Stimulated activated naive B cell treated with anti-CD40 and anti-IgM and Interleukin-4, amounts not matched to agents 10 μg/mL and 1 μg/mL and 100 μg/mL, for 72 hours (primary cell): ENCODE measurements around the gene TRAPPC11.
A peak's percentile ranks its signal among the peaks of the same experiment; 100 is the strongest.
"Not testable (repeated sequence)": the region's sequence is repeated elsewhere in the genome, so short reads cannot be mapped to it uniquely, and the experiment has no call there.

ENCODE experiments used
- ATAC-seq, 2 donors: fragments of 150-1000 bp; cut with Tn5 transposase; replicated peaks; 2 replicates each; pipeline ENCODE4 v1.10.0; 2021; ENCODE audit warnings: moderate library complexity in 1 of 2
- DNase-seq: peaks from one replicate; pipeline ENCODE4 v3.0.0; 2021
- H3K27ac Mint-ChIP-seq: one replicate; pipeline ENCODE4 v1.8.0; 2022; ENCODE audit warnings: mild to moderate bottlenecking, mixed read lengths
- H3K27me3 Mint-ChIP-seq, 2 donors: one replicate each; pipeline ENCODE4 v1.8.0; 2022; ENCODE audit warnings: mixed read lengths in 2 of 2
- H3K36me3 Mint-ChIP-seq, 2 donors: one replicate each; pipeline ENCODE4 v1.8.0; 2022; ENCODE audit warnings: mixed read lengths in 2 of 2, mild to moderate bottlenecking in 1 of 2
- H3K4me1 Mint-ChIP-seq, 2 donors: one replicate each; pipeline ENCODE4 v1.8.0; 2022; ENCODE audit warnings: mixed read lengths in 2 of 2, mild to moderate bottlenecking in 1 of 2
- H3K4me3 Mint-ChIP-seq, 2 donors: one replicate each; pipeline ENCODE4 v1.8.0; 2022; ENCODE audit warnings: mild to moderate bottlenecking in 2 of 2, mixed read lengths in 2 of 2, moderate library complexity in 1 of 2
- H3K9me3 Mint-ChIP-seq, 2 donors: one replicate each; pipeline ENCODE4 v1.8.0; 2022; ENCODE audit warnings: mixed read lengths in 2 of 2, mild to moderate bottlenecking in 1 of 2

Gene TRAPPC11

GRCh38 chr4:183659029-183659871 is at the start of gene TRAPPC11, which contains the start of gene RWDD4:
TSS of gene TRAPPC11 (plus strand) at chr4:183659293. CDS start at chr4:183663868, 4,575 bp downstream.
TSS of gene RWDD4 (minus strand) at chr4:183659185. CDS start at chr4:183658952, 233 bp downstream.
- H3K4me3 Mint-ChIP-seq = peak within 1 kb of the TSS; percentile 86 to 98
- peaks cover 5 to 15% of the 10 kb centered on the region in 2 donors for H3K36me3 Mint-ChIP-seq
- no peaks in the 10 kb centered on the region for H3K27me3 Mint-ChIP-seq
- H3K4me1 Mint-ChIP-seq = peaks cover 19 to 38% of the 10 kb centered on the region in 2 donors
- ATAC-seq (peak; percentile 99), DNase-seq (peak; percentile 96)
- H3K27ac Mint-ChIP-seq = peak within 1 kb of the TSS; percentile 96
- no peaks in the 10 kb centered on the region for H3K9me3 Mint-ChIP-seq

GRCh38 chr4:183610033-183610432 is 49.1 kb upstream of the TRAPPC11 start:
- H3K36me3 Mint-ChIP-seq = no peaks in the 10 kb centered on the region
- no peak overlapping the region for H3K27ac Mint-ChIP-seq
- H3K9me3 Mint-ChIP-seq = no peaks in the 10 kb centered on the region
- H3K4me3 Mint-ChIP-seq = no peak overlapping the region
- no peaks in the 10 kb centered on the region for H3K4me1 Mint-ChIP-seq
- peaks cover 3 to 28% of the 10 kb centered on the region in 2 donors for H3K27me3 Mint-ChIP-seq
- DNase-seq (no peak), ATAC-seq (no peak)

GRCh38 chr4:183610613-183611012 is 48.5 kb upstream of the TRAPPC11 start:
- Mint-ChIP-seq H3K4me1 (no peaks in the 10 kb centered on the region), H3K27me3 (peaks cover 7 to 31% of the 10 kb centered on the region in 2 donors), H3K9me3 (no peaks in the 10 kb centered on the region), H3K36me3 (no peaks in the 10 kb centered on the region), H3K4me3 (no peak overlapping the region), H3K27ac (no peak overlapping the region)
- DNase-seq (no peak), ATAC-seq (no peak)

GRCh38 chr4:183611210-183611830 is 47.8 kb upstream of the TRAPPC11 start:
- no peaks in the 10 kb centered on the region for H3K9me3 Mint-ChIP-seq
- DNase-seq = no peak
- H3K36me3 Mint-ChIP-seq = no peaks in the 10 kb centered on the region
- H3K4me1 Mint-ChIP-seq = no peaks in the 10 kb centered on the region
- no peak for ATAC-seq
- no peak overlapping the region for H3K4me3 Mint-ChIP-seq
- no peak overlapping the region for H3K27ac Mint-ChIP-seq
- peaks cover 7 to 37% of the 10 kb centered on the region in 2 donors for H3K27me3 Mint-ChIP-seq

GRCh38 chr4:183612329-183613250 is 46.5 kb upstream of the TRAPPC11 start:
- no peaks in the 10 kb centered on the region for H3K9me3 Mint-ChIP-seq

GRCh38 chr4:183617075-183617474 is 42.0 kb upstream of the TRAPPC11 start:
- Mint-ChIP-seq H3K9me3 (no peaks in the 10 kb centered on the region), H3K27ac (no peak overlapping the region), H3K4me1 (peaks cover 0 to 6% of the 10 kb centered on the region in 2 donors), H3K27me3 (peaks cover 16 to 25% of the 10 kb centered on the region in 2 donors), H3K4me3 (no peak overlapping the region), H3K36me3 (no peaks in the 10 kb centered on the region)
- no peak for ATAC-seq
- DNase-seq = no peak

More at GRCh38 chr4:183612329-183613250, 46.5 kb upstream of the TRAPPC11 start:
- ATAC-seq (no peak), DNase-seq (no peak)
- Mint-ChIP-seq H3K27ac (no peak overlapping the region), H3K4me1 (peaks cover 0 to 6% of the 10 kb centered on the region in 2 donors), H3K36me3 (no peaks in the 10 kb centered on the region), H3K27me3 (peaks cover 16 to 30% of the 10 kb centered on the region in 2 donors), H3K4me3 (no peak overlapping the region)

- H3K27me3 Mint-ChIP-seq = peaks cover 16 to 19% of the 10 kb centered on the region in 2 donors
- no peak overlapping the region for H3K27ac Mint-ChIP-seq
- H3K4me1 Mint-ChIP-seq = peaks cover 0 to 6% of the 10 kb centered on the region in 2 donors
- no peak for DNase-seq
- H3K36me3 Mint-ChIP-seq = no peaks in the 10 kb centered on the region
- no peak for ATAC-seq
- H3K9me3 Mint-ChIP-seq = no peaks in the 10 kb centered on the region
- H3K4me3 Mint-ChIP-seq = no peak overlapping the region
These were observed 40.4 kb upstream of the TRAPPC11 start for GRCh38 chr4:183618681-183619080.

- Mint-ChIP-seq H3K36me3 (no peaks in the 10 kb centered on the region), H3K27ac (no peak overlapping the region)
These were observed 38.7 kb upstream of the TRAPPC11 start for GRCh38 chr4:183620421-183620820.

GRCh38 chr4:183621875-183622274 is 37.2 kb upstream of the TRAPPC11 start:
- no peaks in the 10 kb centered on the region for H3K36me3 Mint-ChIP-seq
- DNase-seq (no peak), ATAC-seq (no peak)
- peaks cover 5 to 7% of the 10 kb centered on the region in 2 donors for H3K27me3 Mint-ChIP-seq
- H3K27ac Mint-ChIP-seq = no peak overlapping the region
- H3K4me3 Mint-ChIP-seq = no peak overlapping the region
- no peaks in the 10 kb centered on the region for H3K9me3 Mint-ChIP-seq
- H3K4me1 Mint-ChIP-seq = peaks cover 0 to 6% of the 10 kb centered on the region in 2 donors

More at GRCh38 chr4:183620421-183620820, 38.7 kb upstream of the TRAPPC11 start:
- Mint-ChIP-seq H3K27me3 (peaks cover 9 to 12% of the 10 kb centered on the region in 2 donors), H3K4me1 (peaks cover 0 to 6% of the 10 kb centered on the region in 2 donors), H3K9me3 (no peaks in the 10 kb centered on the region), H3K4me3 (no peak overlapping the region)
- ATAC-seq (no peak), DNase-seq (no peak)

- H3K36me3 Mint-ChIP-seq = no peaks in the 10 kb centered on the region
- peaks cover 0 to 5% of the 10 kb centered on the region in 2 donors for H3K27me3 Mint-ChIP-seq
- no peaks in the 10 kb centered on the region for H3K4me1 Mint-ChIP-seq
- no peak overlapping the region for H3K27ac Mint-ChIP-seq
- H3K9me3 Mint-ChIP-seq = no peaks in the 10 kb centered on the region
- ATAC-seq (no peak), DNase-seq (no peak)
- H3K4me3 Mint-ChIP-seq = no peak overlapping the region
These were observed 34.5 kb upstream of the TRAPPC11 start for GRCh38 chr4:183624548-183624947.

- Mint-ChIP-seq H3K4me1 (no peaks in the 10 kb centered on the region), H3K4me3 (no peak overlapping the region), H3K27ac (no peak overlapping the region), H3K27me3 (no peaks in the 10 kb centered on the region), H3K36me3 (no peaks in the 10 kb centered on the region), H3K9me3 (no peaks in the 10 kb centered on the region)
- DNase-seq (no peak), ATAC-seq (no peak)
These were observed 32.9 kb upstream of the TRAPPC11 start for GRCh38 chr4:183626168-183626567.

- not testable (repeated sequence) for H3K4me3 Mint-ChIP-seq, DNase-seq, H3K27me3 Mint-ChIP-seq, H3K27ac Mint-ChIP-seq, ATAC-seq, H3K36me3 Mint-ChIP-seq, H3K4me1 Mint-ChIP-seq, H3K9me3 Mint-ChIP-seq
These were observed 31.8 kb upstream of the TRAPPC11 start for GRCh38 chr4:183627286-183627685.

- Mint-ChIP-seq H3K27ac (no peak overlapping the region), H3K4me3 (no peak overlapping the region), H3K27me3 (no peaks in the 10 kb centered on the region), H3K36me3 (no peaks in the 10 kb centered on the region), H3K4me1 (no peaks in the 10 kb centered on the region), H3K9me3 (no peaks in the 10 kb centered on the region)
- ATAC-seq = no peak
- no peak for DNase-seq
These were observed 31.0 kb upstream of the TRAPPC11 start for GRCh38 chr4:183627979-183628588.
